ENCODE measurements around the gene FDCSP. TPM values are rescaled to one million over a fixed set of nuclear protein-coding genes. Genes with fewer than 3 reads are reported as not detected.
"Not testable (repeated sequence)": the region's sequence is repeated elsewhere in the genome, so short reads cannot be mapped to it uniquely, and the experiment has no call there.

FDCSP gene
- total RNA-seq: not detected

GRCh38 chr4:70225824-70226223, at the start of gene FDCSP:
FDCSP (plus strand) TSS chr4:70226124; CDS start chr4:70231195, 5,071 bp downstream.
- no peak for DNase-seq (ENCODE audit: low read depth in 2 of 3, low spot score in 2 of 3)

GRCh38 chr4:70177090-70177489, 48.8 kb upstream of the FDCSP start:
- DNase-seq (ENCODE audit: low read depth in 2 of 3, low spot score in 2 of 3): no peak

- DNase-seq (ENCODE audit: low read depth in 2 of 3, low spot score in 2 of 3): no peak
These were observed 47.8 kb upstream of the FDCSP start for GRCh38 chr4:70178075-70178660.

- no peak for DNase-seq (ENCODE audit: low read depth in 2 of 3, low spot score in 2 of 3)
These were observed 46.1 kb upstream of the FDCSP start for GRCh38 chr4:70179811-70180210.

- no peak for DNase-seq (ENCODE audit: low read depth in 2 of 3, low spot score in 2 of 3)
These were observed 44.1 kb upstream of the FDCSP start for GRCh38 chr4:70181864-70182263.

- DNase-seq (ENCODE audit: low read depth in 2 of 3, low spot score in 2 of 3): no peak
These were observed 43.3 kb upstream of the FDCSP start for GRCh38 chr4:70182517-70183167.

- DNase-seq (ENCODE audit: low read depth in 2 of 3, low spot score in 2 of 3): peak in 2 of 3 donors; percentile 48 to 62
These were observed 42.6 kb upstream of the FDCSP start for GRCh38 chr4:70183168-70183939.

- DNase-seq (ENCODE audit: low read depth in 2 of 3, low spot score in 2 of 3): no peak
These were observed 42.0 kb upstream of the FDCSP start for GRCh38 chr4:70183940-70184246.

GRCh38 chr4:70187216-70187615, 38.7 kb upstream of the FDCSP start:
- DNase-seq (ENCODE audit: low read depth in 2 of 3, low spot score in 2 of 3): no peak

- no peak for DNase-seq (ENCODE audit: low read depth in 2 of 3, low spot score in 2 of 3)
These were observed 35.3 kb upstream of the FDCSP start for GRCh38 chr4:70190579-70190978.

- no peak for DNase-seq (ENCODE audit: low read depth in 2 of 3, low spot score in 2 of 3)
These were observed 34.3 kb upstream of the FDCSP start for GRCh38 chr4:70191647-70192046.

- DNase-seq (ENCODE audit: low read depth in 2 of 3, low spot score in 2 of 3): no peak
These were observed 33.0 kb upstream of the FDCSP start for GRCh38 chr4:70192895-70193294.

GRCh38 chr4:70195425-70195824, 30.5 kb upstream of the FDCSP start, which contains the start of gene ODAM:
ODAM (plus strand) TSS chr4:70195725; CDS start chr4:70196544, 819 bp downstream.
- DNase-seq (ENCODE audit: low read depth in 2 of 3, low spot score in 2 of 3): no peak

- no peak for DNase-seq (ENCODE audit: low read depth in 2 of 3, low spot score in 2 of 3)
These were observed 29.1 kb upstream of the FDCSP start for GRCh38 chr4:70196857-70197256.

- DNase-seq (ENCODE audit: low read depth in 2 of 3, low spot score in 2 of 3): no peak
These were observed 28.1 kb upstream of the FDCSP start for GRCh38 chr4:70197842-70198241.

- DNase-seq (ENCODE audit: low read depth in 2 of 3, low spot score in 2 of 3): no peak
These were observed 22.3 kb upstream of the FDCSP start for GRCh38 chr4:70203601-70204000.

GRCh38 chr4:70212752-70213151, 13.2 kb upstream of the FDCSP start:
- DNase-seq (ENCODE audit: low read depth in 2 of 3, low spot score in 2 of 3): not testable (repeated sequence)

- not testable (repeated sequence) for DNase-seq (ENCODE audit: low read depth in 2 of 3, low spot score in 2 of 3)
These were observed 9.8 kb upstream of the FDCSP start for GRCh38 chr4:70216109-70216508.

- not testable (repeated sequence) for DNase-seq (ENCODE audit: low read depth in 2 of 3, low spot score in 2 of 3)
These were observed 9.4 kb upstream of the FDCSP start for GRCh38 chr4:70216550-70216949.

- DNase-seq (ENCODE audit: low read depth in 2 of 3, low spot score in 2 of 3): not testable (repeated sequence)
These were observed 4.5 kb upstream of the FDCSP start for GRCh38 chr4:70221389-70221788.

GRCh38 chr4:70221818-70222217, 4.1 kb upstream of the FDCSP start:
- DNase-seq (ENCODE audit: low read depth in 2 of 3, low spot score in 2 of 3): not testable (repeated sequence)

- no peak for DNase-seq (ENCODE audit: low read depth in 2 of 3, low spot score in 2 of 3)
These were observed 10.2 kb downstream of the FDCSP start for GRCh38 chr4:70236125-70236524.
